Head of caudate nucleus (tissue), 42 donors: ENCODE data around the gene P2RX7.
"Not testable (repeated sequence)": the region's sequence is repeated elsewhere in the genome, so short reads cannot be mapped to it uniquely, and the experiment has no call there.

Experiments
- DNase-seq, 42 donors: peaks; one replicate each; pipeline versions ENCODE4 v3.0.0 to v3.0.0-alpha.2; 2020 to 2021; ENCODE audit warnings: mixed read lengths in 7 of 42
- intact Hi-C: fragments of 100-400 bp; cut with DNase I; formaldehyde crosslinking; loops from one replicate; pipeline ENCODE4 v1.15.0; 2022

P2RX7 gene

DNA sequence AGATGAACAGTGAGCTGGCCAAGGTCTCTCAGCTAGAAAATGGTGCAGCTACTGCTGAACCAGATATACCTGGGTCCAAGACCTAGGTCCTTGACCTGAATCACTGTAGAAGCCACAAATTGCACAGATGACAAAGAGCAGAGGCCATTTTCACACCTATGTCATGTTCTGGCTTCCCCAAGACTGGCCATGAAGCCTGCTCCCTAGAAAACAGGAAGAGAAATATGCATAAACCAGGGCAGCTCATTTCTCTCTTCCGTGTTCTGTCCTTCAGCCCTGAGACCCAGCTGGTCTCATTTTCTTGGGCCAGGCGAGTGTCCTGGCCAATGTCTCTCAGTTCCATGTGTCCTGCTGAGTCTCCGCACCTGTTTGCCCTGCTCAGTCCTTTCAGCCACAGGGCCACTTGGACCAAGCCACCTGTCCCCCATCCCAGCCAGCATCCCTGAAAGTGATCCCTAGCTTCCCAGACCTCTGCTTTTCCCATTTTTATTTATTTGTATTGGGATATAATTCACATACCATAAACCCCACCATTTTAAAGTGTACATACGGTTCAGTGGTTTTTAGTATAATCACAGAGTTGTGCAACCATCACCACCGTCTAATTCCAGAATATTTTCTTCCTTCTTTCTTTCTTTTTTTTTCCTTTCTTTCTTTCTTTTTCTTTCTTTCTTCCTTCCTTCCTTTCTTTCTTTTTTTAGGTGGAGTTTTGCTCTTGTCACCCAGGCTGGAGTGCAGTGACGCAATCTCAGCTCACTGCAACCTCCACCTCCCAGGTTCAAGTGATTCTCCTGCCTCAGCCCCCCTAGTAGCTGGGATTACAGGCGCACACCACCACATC is 27.0 kb downstream of the P2RX7 start:
- intact Hi-C loops: no loop called here
- DNase-seq: no peak

DNA sequence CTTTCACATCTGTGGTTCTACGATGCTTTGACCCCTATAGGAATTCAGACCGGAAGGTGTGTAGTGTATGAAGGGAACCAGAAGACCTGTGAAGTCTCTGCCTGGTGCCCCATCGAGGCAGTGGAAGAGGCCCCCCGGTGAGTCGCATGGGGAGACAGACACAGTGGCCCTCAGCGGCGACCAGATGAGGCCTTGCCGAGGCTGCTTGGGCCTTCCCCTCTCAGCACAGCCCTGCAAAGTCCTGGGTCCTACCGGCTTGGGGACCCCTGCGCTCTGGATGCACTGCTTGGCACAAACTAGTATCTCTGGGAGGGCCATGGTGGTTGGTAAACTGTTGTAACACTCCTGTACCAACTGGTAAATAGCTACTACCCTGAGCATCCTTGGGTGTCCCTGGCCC is 29.7 kb downstream of the P2RX7 start:
- intact Hi-C loops: no loop called here
- DNase-seq: no peak

DNA sequence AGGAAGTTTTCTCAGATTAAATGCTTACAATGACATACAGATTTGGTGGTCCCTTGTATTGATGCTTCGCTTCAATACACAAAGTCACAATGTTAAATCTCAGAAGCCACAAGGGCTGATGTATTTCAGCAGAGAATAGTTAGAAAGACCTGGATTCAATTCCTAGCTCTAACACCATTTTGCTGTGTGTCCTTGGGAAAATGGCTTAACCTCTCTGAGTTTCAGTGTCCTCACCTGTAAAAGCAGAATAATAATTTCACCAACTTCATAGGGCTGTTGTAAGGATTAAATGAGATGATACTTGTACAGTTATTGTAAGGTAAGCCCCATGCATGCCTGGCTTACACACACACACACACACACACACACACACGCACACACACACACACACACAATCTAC is 30.3 kb downstream of the P2RX7 start:
- intact Hi-C loops: no loop called here
- DNase-seq: no peak

DNA sequence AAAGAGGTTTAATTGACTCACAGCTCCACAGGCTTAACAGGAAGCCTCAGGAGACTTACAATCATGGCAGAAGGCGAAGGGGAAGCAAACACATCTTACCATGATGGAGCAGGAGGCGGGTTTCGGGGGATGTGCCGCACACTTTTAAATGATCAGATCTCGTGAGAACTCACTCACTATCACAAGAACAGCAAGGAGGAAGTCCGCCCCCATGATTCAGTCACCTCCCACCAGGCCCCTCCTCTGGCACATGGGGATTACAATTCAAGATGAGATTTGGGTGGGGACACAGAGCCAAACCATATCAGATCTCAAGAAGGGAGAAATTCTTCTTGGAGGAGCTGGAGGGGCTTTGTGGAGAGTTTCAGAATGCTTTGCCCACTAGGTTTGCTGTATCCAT is 32.2 kb downstream of the P2RX7 start:
- DNase-seq, intact Hi-C loops: not testable (repeated sequence)

DNA sequence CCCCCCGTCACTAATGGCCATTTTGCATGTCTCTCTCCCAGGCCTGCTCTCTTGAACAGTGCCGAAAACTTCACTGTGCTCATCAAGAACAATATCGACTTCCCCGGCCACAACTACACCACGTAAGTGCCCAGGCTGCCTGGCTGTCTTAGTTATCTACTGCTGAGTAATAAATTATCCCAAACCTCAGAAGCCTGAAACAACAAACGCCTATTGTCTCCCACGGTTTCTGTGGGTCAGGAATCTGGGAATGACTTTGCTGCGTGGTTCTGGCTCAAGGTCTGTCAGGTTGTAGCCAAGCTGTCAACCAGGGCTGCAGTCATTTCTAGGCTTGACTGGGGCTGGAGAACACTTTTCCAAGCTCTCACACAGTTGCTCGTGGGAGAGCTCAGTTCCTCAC is 32.6 kb downstream of the P2RX7 start:
- DNase-seq: no peak
- intact Hi-C loops: no loop called here

DNA sequence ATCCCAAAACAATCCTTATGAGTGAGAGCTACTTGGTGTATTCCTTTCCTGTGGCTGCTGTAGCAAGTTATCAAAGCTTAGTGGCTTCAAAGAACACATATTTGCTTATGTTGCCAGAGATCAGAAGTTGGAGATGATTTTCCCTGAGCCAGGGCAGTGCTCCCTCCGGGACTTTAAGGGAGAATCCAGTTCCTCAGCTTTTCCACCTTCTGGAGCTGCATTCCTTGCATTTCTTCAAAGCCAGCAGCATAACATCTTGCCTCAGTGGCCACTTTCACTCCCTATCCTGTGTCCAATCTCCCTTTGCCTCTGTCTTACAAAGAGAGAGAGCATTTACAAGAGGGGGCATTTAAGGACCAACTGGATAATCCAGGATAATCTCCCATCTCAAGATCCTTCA is 33.7 kb downstream of the P2RX7 start:
- intact Hi-C loops: no loop called here
- no peak for DNase-seq

DNA sequence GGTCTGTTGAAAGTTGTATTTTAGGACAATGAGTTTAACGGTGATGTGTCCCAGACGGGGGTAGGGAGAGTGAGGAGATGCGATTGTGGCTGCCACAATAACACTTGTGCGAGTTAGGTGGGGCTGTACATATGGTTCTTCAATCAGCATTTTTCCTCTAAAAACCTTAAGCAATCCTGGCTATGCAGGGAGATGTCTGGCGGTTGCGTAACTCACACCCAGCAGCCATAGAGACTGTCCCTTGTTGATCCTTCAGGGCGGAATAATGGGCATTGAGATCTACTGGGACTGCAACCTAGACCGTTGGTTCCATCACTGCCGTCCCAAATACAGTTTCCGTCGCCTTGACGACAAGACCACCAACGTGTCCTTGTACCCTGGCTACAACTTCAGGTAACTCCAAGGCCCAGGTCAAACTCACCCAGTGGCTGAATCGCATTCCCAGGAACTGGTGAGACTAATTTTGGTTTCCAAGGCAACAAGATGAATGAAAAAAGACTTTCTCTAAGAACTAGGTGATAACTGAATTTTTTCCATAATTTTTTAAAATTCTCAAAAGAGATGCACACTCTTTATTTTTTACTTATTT is 34.6 kb downstream of the P2RX7 start:
- intact Hi-C loops: no loop called here
- DNase-seq: no peak

DNA sequence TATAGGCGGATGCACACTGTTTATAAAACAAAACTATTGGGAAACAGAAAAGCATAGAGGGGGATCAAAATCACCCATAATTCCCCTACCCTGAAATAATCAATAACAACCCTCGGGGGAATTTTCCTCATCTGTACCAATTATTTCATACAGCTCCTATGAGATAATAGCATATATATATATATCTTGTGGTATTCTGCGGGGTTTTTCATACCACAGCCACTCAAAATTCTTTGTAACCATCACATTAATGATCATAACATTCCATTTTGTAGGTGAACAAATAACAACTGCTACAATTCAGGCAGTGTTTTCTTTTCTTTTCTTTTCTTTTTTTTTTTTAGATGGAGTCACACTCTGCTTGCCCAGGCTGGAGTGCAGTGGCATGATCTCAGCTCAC is 35.3 kb downstream of the P2RX7 start:
- intact Hi-C loops: no loop called here

DNA sequence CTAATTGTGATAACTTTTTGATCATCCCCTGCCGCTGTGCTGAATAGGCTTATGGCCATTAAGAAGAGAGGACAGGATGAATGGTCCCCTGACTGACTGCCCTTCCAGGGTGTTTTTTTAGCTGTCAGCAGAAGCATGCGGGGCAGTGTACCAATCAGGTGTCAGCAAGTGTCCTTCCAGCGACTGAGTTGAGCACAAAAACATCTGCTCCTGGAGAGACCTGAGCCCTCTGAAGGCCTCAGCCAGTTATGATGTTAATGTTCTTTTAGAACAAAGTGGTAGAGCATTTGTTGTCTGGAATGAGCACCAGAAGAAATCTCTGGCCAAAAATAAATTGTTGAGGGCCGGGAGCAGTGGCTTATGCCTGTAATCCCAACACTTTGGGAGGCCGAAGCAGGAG is 37.5 kb downstream of the P2RX7 start:
- DNase-seq: no peak
- intact Hi-C loops: no loop called here

More for the DNA sequence above, 35.3 kb downstream of the P2RX7 start:
- DNase-seq: no peak

DNA sequence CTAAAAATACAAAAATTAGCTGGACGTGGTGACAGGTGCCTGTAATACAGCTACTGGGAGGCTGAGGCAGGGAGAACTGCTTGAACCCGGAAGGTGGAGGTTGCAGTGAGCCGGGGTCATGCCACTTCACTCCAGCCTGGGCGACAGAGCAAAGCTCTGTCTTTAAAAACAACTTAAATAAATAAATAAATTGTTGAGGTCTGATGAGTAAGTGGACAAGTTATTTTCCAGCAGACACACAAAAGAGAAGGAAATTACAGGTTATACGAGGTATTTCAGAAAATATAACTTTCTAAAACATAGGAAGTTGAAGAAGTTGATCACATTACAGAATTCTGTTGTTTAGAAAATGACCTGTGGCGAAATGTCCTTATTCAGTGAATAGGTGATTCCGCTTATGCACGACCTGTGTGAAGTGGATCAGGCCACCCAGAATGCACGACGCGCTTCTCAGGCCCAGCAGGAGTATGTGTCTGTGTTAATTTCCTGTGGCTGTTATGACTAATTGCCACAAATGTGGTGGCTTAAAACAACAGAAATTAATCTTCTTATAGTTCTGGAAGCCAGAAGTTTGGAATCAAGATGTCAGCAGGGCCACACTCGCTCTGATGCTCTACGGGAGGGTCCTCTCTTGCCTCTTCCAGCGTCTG is 38.1 kb downstream of the P2RX7 start:
- intact Hi-C loops: no loop called here
- no peak for DNase-seq

DNA sequence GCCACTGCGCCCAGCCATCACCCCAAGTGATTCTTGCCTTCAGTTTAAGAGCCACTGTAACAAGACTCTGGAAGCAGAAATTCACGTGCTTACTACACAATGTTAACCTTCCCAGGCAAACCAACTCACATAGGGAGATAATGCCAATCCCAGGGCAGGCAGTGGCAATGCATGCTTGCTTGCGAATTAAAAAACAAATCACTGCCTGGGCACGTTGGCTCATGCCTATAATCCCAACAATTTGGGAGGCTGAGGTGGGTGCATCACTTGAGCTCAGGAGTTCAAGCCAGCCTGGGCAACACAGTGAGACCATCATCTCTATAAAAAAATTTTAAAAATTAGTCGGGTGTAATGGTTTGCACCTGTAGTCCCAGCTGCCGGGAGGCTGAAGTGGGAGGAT is 39.5 kb downstream of the P2RX7 start:
- intact Hi-C loops: no loop called here
- no peak for DNase-seq

DNA sequence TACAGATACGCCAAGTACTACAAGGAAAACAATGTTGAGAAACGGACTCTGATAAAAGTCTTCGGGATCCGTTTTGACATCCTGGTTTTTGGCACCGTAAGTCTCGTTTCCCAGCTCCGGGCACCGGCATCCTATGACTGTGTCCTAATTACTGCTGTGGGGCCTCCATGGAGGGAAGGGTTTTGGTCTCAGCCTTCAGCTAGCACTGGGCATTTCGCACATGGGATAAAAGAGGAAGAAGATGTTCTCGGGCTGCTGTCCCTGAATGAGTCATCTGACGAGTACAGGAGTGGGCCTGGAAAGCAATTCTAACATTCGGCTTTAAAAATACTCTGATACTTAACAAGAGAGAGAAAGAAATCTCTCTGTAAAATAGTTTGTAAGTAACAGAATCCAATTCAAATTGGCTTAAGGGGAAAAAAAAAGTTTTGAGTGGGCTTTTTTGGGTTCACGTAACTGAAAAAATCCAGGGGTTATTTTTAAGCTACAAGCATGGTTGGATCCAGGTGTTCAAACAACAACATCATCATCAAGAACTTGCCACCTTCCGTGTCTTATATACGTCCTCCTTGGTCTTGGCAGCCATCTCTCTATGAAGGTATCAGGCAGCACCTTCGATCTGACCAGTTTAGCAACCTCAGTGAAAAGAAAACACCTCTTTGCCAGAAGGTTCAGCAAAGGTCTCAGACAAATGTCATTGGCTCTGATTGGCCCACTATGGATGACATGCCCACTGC is 42.9 kb downstream of the P2RX7 start:
- intact Hi-C loops: no loop called here

DNA sequence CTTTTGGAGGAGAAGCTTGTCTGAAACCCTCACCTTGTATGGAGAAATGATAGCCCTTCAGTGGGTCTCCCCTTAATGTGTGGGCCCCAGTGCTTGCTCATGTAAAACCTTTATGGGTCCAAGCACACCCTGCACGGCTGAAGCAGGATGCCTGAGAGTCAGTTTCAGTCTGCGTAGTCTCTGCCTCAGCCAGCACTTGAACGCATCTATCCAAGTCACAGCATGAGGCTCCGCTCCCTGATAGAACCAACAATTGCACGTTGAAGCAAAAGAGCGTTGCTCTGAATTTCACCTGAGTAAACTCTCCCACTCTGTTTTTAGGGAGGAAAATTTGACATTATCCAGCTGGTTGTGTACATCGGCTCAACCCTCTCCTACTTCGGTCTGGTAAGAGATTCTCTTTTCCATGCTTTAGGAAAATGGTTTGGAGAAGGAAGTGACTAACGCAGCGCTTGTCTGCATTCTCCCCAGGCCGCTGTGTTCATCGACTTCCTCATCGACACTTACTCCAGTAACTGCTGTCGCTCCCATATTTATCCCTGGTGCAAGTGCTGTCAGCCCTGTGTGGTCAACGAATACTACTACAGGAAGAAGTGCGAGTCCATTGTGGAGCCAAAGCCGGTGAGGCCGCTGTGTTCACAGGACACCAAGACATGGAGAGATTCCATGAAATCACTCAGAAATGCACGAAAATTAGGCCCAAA is 44.3 kb downstream of the P2RX7 start:
- no peak for DNase-seq
- intact Hi-C loops: no loop called here

More for the DNA sequence above, 42.9 kb downstream of the P2RX7 start:
- DNase-seq: peak in 21 of 42 donors; percentile 8 to 61 (median 21)

DNA sequence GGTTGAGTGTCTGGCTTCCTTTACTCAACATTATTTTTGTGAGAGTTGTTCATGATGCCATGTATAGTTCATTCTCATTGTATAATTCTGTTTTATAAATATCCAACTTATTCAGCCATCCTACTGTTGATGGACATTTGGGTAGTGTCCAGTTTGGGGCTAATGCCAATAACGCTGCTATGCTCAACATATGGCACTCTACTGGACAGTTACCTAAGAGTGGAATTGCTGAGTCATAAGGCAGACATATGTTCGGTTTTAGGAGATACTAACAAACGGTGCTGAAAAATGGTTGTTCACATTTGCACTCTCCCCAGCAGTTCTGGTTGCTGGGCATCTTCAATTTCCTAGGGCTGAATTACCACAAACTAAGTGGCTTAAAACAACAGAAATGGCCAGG is 48.5 kb downstream of the P2RX7 start:
- intact Hi-C loops: no loop called here
- no peak for DNase-seq

DNA sequence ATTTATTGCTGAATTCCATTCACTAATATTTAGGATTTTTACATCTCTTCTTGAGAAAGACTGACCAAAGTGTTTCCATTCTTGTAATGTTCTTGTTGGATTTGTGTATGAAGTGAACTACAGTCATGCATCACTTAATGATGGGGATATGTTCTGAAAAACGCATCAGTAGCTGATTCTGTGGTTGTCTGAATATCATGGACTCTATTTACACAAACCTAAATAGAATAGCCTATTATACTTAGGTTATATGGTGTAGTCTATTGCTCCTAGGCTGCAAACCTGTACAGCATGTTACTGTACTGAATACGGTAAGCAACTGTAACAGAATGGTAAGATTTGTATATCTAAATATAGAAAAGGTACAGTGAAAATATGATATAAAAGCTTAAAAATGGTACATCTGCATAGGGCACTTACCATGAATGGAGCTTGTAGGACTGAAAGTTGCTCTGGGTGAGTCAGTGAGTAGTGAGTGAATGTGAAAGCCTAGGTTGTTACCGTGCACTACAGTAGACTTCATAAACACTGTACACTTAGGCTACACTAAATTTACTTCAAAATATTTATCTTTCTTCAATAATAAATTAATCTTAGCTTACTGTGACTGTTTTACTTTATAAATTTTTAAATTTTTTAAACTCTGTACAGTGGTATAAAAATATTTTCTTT is 49.7 kb downstream of the P2RX7 start:
- DNase-seq: no peak
- intact Hi-C loops: no loop called here

DNA sequence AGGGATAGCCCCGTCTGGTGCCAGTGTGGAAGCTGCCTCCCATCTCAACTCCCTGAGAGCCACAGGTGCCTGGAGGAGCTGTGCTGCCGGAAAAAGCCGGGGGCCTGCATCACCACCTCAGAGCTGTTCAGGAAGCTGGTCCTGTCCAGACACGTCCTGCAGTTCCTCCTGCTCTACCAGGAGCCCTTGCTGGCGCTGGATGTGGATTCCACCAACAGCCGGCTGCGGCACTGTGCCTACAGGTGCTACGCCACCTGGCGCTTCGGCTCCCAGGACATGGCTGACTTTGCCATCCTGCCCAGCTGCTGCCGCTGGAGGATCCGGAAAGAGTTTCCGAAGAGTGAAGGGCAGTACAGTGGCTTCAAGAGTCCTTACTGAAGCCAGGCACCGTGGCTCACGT is 51.7 kb downstream of the P2RX7 start:
- intact Hi-C loops: no loop called here
- no peak for DNase-seq

DNA sequence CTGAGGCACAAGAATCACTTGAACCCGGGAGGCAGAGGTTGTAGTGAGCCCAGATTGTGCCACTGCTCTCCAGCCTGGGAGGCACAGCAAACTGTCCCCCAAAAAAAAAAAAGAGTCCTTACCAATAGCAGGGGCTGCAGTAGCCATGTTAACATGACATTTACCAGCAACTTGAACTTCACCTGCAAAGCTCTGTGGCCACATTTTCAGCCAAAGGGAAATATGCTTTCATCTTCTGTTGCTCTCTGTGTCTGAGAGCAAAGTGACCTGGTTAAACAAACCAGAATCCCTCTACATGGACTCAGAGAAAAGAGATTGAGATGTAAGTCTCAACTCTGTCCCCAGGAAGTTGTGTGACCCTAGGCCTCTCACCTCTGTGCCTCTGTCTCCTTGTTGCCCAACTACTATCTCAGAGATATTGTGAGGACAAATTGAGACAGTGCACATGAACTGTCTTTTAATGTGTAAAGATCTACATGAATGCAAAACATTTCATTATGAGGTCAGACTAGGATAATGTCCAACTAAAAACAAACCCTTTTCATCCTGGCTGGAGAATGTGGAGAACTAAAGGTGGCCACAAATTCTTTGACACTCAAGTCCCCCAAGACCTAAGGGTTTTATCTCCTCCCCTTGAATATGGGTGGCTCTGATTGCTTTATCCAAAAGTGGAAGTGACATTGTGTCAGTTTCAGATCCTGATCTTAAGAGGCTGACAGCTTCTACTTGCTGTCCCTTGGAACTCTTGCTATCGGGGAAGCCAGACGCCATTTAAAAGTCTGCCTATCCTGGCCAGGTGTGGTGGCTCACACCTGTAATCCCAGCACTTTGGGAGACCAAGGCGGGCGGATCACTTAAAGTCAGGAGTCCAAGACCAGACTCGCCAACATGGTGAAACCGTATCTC is 52.6 kb downstream of the P2RX7 start:
- no peak for DNase-seq
- intact Hi-C loops: no loop called here

DNA sequence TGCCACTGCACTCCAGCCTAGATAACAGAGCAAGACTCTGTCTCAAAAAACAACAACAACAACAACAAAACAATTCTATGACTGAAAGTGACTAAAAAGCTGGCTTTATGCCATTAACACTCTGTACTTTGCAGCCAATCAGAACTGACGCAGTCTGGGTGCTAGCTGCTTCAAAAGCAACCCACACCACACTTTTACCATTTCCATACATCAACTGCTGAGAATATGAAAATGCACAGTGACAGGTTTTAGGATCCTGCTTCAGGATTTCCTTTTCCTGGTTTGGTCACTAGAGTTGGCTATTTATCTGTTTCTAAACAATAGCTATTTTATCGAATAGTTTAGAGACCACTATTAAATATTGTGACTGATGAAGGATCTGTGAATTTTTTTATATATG is 54.1 kb downstream of the P2RX7 start:
- intact Hi-C loops: no loop called here
- DNase-seq: no peak
